MG63 (cell line): ENCODE measurements around the gene CGNL1. TPM values are rescaled to one million over a fixed set of nuclear protein-coding genes. Genes with fewer than 3 reads are reported as not detected.

Source experiments
- DNase-seq: peaks from one replicate; pipeline ENCODE4 v3.0.0-alpha.2; 2020
- H3K27me3 ChIP-seq: fragments of 250-450 bp; sonication (Bioruptor Pico); 2 replicates; pipeline ENCODE4 v1.5.1; 2020; ENCODE audit warnings: mild to moderate bottlenecking, moderate library complexity
- H3K36me3 ChIP-seq: fragments of 250-450 bp; sonication (Bioruptor Pico); 2 replicates; pipeline ENCODE4 v1.5.1; 2020; ENCODE audit warnings: mild to moderate bottlenecking, moderate library complexity
- H3K4me3 ChIP-seq: fragments of 250-450 bp; sonication (Bioruptor Pico); 2 replicates; pipeline ENCODE4 v1.5.1; 2020; ENCODE audit warnings: mild to moderate bottlenecking, moderate library complexity
- H3K9me3 ChIP-seq: fragments of 250-450 bp; sonication (Bioruptor Pico); 2 replicates; pipeline ENCODE4 v1.5.1; 2020; ENCODE audit warnings: mild to moderate bottlenecking, moderate library complexity
- total RNA-seq: library from RNA; depleted of rRNA; stranded (reverse); fragments of >200 nt; shearing (Covaris generic); gene quantifications from 2 replicates; pipeline ENCODE4 v1.2.3, GENCODE V29; 2014; ENCODE audit warnings: low replicate concordance

CGNL1 gene
- total RNA-seq, 1 experiment from 2014 or later = 0.03 TPM

DNA sequence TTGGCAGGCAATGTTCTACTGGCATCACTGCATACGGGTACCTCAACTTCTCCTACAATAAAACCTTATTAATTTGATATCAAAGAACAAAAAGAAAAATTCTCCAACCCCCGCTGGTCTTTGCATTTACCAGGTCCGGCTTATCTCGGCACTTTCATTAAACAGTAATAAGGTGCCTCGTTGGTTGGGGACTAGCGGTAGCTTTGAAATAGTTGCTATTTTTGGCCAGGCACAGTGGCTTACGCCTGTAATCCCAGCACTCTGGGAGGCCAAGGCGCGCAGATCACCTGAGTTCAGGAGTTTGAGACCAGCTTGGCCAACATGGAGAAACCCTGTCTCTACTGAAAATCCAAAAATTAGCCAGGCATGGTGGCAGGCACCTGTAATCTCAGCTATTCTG lies 32.0 kb upstream of the CGNL1 start:
- Histone ChIP-seq H3K4me3 (no peak overlapping the region), H3K9me3 (no peaks in the 10 kb centered on the region), H3K36me3 (no peaks in the 10 kb centered on the region), H3K27me3 (no peaks in the 10 kb centered on the region)
- DNase-seq = no peak

DNA sequence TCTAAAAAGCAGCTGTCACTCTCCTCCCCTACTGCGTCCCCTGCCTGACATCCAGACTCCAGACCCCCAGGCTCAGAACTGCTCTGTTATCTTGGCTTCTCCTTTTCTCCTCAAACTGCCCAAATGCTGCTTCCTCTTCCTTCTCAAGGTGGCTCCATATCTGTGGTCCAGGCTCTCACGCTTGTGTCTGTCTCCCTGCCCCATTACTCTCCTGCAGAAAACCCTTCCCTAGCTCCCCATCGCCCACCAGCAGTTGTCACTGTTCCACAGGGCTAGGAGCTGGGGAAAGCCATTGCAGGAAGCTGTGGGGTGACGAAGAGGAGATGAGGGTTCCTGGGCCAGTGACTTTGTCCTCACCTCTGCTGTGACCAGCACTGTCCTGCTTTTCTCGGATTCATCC lies 30.7 kb upstream of the CGNL1 start:
- no peaks in the 10 kb centered on the region for H3K27me3 ChIP-seq
- no peak for DNase-seq

DNA sequence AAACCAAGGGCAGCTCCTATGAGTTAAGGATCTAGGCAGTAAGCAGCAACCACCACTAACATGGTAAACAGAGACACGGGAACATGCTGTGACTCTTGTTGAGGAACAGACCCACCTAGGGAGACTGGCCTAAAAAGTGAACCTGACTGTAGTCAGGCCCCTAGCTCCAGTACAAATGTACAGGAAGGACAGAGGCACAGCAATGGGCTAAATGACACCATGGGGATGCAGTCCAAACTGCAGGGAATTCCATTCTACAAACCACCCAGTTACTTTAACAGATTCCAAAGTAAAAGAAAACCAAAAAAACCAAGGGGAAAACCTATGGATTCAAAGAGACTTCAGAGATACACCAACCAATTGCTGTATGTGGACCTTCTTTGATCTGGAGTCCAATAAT lies 28.2 kb upstream of the CGNL1 start:
- Histone ChIP-seq H3K27me3 (no peaks in the 10 kb centered on the region), H3K9me3 (no peaks in the 10 kb centered on the region), H3K4me3 (no peak overlapping the region), H3K36me3 (no peaks in the 10 kb centered on the region)
- DNase-seq = no peak

More for the DNA sequence above, 30.7 kb upstream of the CGNL1 start:
- no peaks in the 10 kb centered on the region for H3K9me3 ChIP-seq
- H3K36me3 ChIP-seq = no peaks in the 10 kb centered on the region
- no peak overlapping the region for H3K4me3 ChIP-seq

DNA sequence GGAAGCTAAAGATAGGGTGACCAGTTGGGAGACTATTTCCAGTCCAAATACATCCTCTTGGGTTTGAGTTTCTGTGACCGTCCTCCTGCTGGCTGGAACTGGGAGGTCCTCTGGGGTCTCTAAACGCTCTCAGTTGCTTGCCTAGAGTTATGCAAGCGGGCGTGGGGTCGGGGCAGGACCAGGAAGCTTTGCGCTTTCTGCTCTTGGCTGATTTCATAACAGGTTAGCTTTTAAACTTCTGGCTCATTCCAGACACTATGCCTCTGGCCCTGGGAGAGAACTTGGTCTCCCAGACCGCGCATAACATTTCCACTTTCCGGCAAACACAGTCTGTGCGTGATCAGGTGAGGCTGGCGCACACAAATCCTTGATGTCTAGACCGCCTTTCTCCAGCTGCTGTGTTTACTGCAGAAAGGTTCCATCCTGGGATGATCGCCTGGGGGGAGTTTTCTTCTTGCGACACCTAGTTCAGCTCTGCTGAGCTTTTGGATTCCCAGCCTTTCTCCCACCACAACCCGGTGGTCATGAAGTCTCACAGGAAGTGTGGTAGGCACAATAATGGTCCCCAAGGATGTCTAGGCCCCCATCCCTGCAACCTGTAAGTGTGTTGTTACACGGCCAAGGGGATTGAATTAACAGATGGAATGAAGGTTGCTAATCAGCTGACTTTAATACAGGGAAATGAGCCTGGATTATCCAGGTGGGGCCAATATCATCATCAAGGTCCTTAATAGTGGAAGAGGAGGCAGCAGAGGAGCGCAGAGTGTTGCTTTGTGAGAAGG lies 23.6 kb upstream of the CGNL1 start:
- H3K9me3 ChIP-seq = no peaks in the 10 kb centered on the region
- DNase-seq = no peak
- H3K36me3 ChIP-seq = no peaks in the 10 kb centered on the region
- no peaks in the 10 kb centered on the region for H3K27me3 ChIP-seq
- no peak overlapping the region for H3K4me3 ChIP-seq

DNA sequence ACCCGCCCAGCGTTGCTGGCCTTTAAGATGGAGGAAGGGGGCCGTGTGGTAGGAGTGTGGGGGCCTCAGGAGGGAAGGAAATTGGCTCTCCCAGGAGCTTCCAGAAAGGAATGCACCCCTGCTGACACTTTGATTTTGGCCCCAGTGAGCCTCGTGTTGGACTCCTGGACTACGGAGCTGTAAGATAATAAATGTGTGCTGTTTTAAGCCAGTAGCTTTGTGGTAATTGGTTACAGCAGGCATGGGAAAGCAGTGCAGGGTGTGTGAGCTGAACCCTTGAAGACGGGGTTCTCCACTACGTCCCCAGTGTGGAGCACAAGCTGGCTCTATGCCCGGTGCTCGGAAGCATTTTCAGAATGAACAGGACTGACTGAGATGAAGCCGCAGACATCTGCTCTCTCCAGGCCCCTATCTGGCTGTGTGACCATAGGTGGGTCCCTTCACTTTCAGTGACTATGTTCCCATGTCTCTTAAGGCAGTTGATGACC lies 22.9 kb upstream of the CGNL1 start:
- no peaks in the 10 kb centered on the region for H3K27me3 ChIP-seq
- no peak for DNase-seq
- H3K4me3 ChIP-seq = no peak overlapping the region
- no peaks in the 10 kb centered on the region for H3K36me3 ChIP-seq
- no peaks in the 10 kb centered on the region for H3K9me3 ChIP-seq

DNA sequence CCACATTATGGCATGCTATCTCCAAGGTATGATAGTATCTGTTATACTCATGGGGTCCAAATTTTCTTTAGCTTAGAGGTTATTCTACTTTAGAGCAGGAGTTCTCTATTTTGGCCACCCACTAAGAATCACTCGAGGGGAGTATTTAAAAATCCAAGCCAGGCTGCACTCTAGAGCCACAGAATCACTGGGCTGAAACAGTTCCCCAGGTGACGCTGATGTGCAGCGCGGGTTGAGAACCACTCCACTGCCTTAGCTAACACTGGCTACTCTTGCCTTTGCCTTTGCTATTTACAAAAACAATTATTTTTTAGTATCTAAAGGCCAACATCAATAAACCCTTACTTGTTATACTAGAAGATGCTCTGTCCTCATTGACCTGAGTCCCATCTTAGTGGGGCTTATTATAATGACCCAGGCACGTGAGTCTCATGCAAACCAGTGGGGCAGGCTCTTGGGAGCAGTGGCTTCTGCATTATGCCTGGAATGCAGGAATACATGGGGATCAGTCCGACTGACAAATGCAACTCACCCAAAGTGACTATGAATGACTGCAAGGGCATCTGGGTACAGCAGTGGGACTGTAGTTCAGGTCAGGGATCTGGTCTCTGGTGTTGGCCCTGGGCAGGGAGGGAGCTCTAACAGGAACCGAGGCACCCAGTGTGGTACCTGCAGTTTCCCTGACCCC lies 21.7 kb upstream of the CGNL1 start:
- Histone ChIP-seq H3K27me3 (no peaks in the 10 kb centered on the region), H3K9me3 (no peaks in the 10 kb centered on the region), H3K36me3 (no peaks in the 10 kb centered on the region), H3K4me3 (no peak overlapping the region)
- no peak for DNase-seq

DNA sequence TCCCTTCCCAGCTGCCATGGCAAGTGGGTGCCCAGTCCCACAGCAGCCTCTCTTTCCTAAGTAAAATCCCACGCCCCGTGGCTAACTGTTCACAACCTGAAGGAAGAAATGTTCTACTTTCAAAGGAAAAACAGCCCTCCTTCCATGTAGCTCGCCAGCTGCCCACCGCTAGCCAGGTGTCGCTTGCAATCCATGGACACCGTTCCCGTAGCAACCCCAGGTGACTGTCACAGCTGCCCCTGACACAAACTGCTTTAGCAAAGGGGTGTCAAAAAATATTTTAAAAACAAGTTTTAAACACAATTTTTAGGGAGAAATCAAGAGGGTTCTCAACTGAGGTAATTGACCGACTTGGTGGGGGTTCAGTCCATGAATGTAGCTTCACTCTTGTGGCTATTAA lies 21.0 kb upstream of the CGNL1 start:
- Histone ChIP-seq H3K4me3 (no peak overlapping the region), H3K9me3 (no peaks in the 10 kb centered on the region), H3K27me3 (no peaks in the 10 kb centered on the region), H3K36me3 (no peaks in the 10 kb centered on the region)
- DNase-seq = no peak

DNA sequence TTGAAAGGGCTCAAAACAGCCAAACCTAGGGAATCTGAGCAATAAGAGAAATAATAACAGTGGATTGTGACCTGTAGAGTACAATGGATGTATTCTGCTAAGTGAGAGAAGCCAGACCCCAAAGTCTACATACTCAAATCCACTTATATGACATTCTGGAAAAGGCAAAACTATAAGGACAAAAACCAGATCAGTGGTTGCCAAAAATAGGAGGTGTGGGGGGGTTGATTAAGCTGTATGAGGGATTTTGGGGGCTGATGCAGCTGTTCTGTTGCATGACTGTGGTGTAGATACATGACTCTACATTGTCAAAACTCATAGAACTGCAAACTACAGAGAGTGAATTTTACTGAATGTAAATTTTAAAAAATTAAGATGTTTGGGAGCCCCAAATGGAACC lies 20.1 kb upstream of the CGNL1 start:
- 0 out of 2 replicates have a peak, but pooled peaks cover 3% of the 10 kb centered on the region for H3K9me3 ChIP-seq
- H3K4me3 ChIP-seq = no peak overlapping the region
- no peaks in the 10 kb centered on the region for H3K36me3 ChIP-seq
- H3K27me3 ChIP-seq = no peaks in the 10 kb centered on the region
- DNase-seq = no peak

DNA sequence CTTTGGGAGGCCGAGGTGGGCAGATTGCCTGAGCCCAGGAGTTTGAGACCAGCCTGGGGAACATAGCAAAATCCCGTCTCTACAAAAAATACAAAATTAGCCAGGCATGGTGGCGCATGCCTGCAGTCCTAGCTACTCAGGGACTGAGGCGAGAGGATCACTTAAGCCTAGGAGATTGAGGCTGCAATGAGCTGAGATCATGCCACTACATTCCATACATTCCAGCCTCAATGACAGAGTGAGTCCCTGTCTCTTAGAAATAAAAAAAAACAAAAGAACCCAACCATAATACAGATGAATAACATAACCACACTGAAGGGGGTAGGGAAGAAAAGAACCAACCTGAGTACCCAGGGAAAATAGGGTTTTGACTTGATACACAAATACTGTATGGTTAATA lies 19.7 kb upstream of the CGNL1 start:
- Histone ChIP-seq H3K4me3 (no peak overlapping the region), H3K36me3 (no peaks in the 10 kb centered on the region), H3K27me3 (no peaks in the 10 kb centered on the region), H3K9me3 (0 out of 2 replicates have a peak, but pooled peaks cover 3% of the 10 kb centered on the region)
- peak; percentile 14 for DNase-seq

DNA sequence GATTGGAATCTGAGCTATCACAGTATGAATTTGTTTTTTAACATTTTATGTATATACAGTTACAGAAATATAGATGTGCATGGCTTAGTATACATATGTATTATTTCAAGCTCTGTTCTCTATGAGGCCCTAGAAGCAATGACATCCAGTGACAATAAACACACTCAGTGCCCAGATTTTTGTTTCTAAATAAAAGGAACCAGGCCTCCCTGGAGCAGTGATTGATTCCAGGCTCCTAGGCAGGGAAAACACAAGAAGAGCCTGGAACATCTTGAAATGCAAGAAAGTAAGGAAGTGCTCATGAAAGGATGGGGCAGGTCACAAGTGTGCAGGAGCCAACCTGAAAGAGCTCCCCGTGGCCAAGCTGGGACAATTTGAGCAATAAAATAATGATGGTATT lies 18.5 kb upstream of the CGNL1 start:
- no peak for DNase-seq
- Histone ChIP-seq H3K36me3 (no peaks in the 10 kb centered on the region), H3K4me3 (no peak overlapping the region), H3K27me3 (no peaks in the 10 kb centered on the region), H3K9me3 (0 out of 2 replicates have a peak, but pooled peaks cover 3% of the 10 kb centered on the region)

DNA sequence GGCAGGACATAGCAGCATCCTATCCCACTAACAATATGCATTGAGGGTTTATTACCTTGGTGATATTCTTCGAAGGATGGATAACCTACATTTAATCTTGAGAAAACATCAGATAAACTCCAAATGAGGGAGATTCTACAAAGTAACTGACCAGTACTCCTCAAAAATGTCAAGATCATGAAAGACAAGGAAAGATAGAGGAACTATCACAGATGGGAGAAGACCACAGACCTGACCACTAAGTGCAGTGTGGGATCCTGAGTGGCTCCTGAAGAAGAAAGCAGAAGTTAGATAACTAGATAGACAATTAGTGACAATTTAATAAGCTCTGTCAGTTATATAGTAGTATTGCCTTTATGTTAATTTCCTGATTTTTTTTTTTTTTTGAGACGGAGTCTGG lies 17.7 kb upstream of the CGNL1 start:
- no peak for DNase-seq
- Histone ChIP-seq H3K36me3 (no peaks in the 10 kb centered on the region), H3K27me3 (no peaks in the 10 kb centered on the region), H3K9me3 (0 out of 2 replicates have a peak, but pooled peaks cover 3% of the 10 kb centered on the region), H3K4me3 (no peak overlapping the region)

DNA sequence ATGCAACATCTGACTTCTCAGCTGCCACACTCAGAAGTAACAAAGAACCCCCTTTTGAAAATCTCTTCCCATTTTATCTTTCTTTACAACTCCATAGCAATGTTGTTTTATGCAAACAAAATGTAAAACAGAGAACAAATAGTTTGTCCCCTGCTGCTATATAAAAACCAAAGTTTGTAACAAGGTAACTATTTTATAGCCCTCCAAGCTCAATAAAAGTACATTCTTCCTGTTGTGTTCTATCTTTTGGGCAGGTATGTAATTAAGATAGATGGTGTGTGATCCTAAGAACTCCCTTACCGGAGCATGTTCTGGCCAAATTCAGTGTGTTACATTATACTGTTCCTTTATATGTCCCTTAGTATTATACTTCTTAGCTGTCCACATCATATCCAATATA lies 12.6 kb upstream of the CGNL1 start:
- Histone ChIP-seq H3K27me3 (no peaks in the 10 kb centered on the region), H3K36me3 (no peaks in the 10 kb centered on the region), H3K4me3 (no peak overlapping the region), H3K9me3 (0 out of 2 replicates have a peak, but pooled peaks cover 3% of the 10 kb centered on the region)
- DNase-seq = no peak

DNA sequence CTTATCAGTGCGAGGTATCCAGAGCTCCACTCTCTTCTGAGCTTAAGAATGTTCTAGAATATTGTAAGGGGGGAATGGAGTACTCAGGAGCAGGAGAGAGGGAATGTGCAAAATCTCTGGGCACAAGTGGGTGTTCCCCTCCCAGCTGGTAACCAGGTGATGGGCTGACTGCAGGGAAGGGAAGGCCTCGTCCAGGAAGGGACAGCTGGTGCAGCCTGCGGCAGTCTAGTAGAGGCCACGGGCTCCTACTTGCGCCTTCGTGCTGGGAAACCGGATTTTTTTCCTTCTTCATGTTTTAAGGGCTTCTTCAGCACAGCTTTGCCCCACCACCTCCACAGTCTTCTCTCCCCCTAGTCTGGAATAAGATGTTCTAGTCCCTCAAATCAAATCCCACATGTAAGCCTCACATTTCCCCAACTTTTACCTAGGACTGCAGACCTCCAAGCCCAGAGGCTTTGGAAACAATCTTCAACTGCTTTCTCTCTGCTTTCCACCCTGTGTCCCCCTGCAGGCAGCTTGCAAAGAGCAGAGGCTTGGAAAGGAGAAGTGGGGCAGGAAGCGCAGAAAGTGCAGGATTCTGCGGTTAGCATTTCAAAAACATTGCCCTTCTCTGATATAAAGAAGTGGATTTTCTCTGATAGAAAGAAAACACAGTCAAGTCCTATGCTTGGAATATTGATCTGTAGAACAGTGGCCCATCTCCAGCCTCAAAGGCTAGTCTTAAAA lies 11.9 kb upstream of the CGNL1 start:
- no peak for DNase-seq
- H3K36me3 ChIP-seq = no peaks in the 10 kb centered on the region
- H3K9me3 ChIP-seq = 0 out of 2 replicates have a peak, but pooled peaks cover 3% of the 10 kb centered on the region
- H3K4me3 ChIP-seq = no peak overlapping the region
- no peaks in the 10 kb centered on the region for H3K27me3 ChIP-seq

DNA sequence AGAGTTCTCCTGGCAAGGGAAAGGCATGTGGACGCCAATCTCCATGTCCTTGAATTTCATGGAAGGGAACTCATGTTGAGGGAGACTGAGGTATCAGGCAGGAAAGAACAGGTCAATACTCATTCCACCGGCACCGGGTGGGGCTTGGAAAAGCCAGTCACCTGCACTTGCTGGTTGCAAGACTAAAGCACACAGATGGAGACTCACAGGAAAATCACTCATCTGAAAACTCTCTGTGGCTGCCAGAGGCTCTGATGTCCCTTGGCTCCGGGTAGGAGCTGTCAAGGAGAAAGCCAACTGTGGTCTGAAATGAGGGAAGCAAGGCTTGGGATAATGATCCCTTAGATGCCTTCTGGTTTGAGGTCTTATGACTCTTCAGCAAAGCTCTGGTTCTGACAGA lies 8.7 kb upstream of the CGNL1 start:
- no peak for DNase-seq

DNA sequence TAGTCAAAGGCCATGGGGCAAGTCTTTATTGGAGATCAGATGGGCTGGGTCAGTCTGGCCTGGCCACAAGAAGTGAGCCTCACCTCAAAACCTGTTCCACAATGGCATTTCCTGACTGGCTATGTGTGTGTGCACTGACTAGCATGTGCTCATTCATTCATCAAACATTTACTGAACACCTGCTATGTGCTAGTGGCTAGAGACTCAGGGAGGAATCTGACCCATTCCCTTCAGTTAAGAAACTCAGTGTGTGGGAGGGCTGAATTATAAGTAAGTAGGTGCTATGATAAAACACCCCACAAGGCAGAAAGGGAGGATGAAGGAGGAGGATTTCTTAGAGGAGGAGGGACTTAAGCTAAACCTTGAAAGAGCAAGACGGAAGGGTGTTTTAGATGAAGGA lies 5.4 kb upstream of the CGNL1 start:
- Histone ChIP-seq H3K36me3 (no peaks in the 10 kb centered on the region), H3K9me3 (no peaks in the 10 kb centered on the region), H3K4me3 (no peak overlapping the region), H3K27me3 (peaks cover 6% of the 10 kb centered on the region)
- DNase-seq = no peak

More for the DNA sequence above, 8.7 kb upstream of the CGNL1 start:
- no peaks in the 10 kb centered on the region for H3K27me3 ChIP-seq
- no peak overlapping the region for H3K4me3 ChIP-seq
- H3K9me3 ChIP-seq = no peaks in the 10 kb centered on the region
- no peaks in the 10 kb centered on the region for H3K36me3 ChIP-seq

DNA sequence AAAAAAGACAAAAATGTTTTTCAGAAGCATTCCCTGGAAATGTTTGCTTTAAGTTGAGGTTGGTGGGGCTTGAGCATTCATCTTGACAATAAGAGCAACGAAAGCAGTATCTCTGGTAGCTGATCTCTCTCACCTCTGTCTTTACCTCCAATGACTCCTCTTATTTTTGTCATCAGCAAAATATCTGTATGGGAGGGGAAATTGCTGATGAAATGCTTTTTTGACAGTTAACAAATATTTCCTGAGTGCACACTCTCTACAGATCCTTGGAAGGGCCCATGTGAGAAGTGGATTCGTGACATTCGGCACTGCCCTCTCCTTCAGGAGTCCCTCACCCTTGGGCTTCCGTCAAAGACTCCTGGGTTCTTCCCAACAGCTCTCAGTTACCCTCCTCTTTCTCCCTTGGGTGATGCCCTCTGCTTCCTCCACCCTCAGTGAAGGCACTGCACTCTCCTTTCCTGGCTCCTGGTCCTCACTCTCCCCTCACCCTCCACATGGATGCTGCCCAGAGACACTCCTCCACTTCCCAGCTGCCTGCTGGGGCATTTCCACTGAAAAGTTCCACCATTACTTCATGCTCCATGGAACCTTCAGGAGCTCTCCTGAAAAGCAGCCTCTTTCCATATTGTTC lies 2.9 kb upstream of the CGNL1 start:
- Histone ChIP-seq H3K4me3 (no peak overlapping the region), H3K27me3 (peaks cover 18% of the 10 kb centered on the region), H3K9me3 (no peaks in the 10 kb centered on the region), H3K36me3 (no peaks in the 10 kb centered on the region)
- DNase-seq = no peak

DNA sequence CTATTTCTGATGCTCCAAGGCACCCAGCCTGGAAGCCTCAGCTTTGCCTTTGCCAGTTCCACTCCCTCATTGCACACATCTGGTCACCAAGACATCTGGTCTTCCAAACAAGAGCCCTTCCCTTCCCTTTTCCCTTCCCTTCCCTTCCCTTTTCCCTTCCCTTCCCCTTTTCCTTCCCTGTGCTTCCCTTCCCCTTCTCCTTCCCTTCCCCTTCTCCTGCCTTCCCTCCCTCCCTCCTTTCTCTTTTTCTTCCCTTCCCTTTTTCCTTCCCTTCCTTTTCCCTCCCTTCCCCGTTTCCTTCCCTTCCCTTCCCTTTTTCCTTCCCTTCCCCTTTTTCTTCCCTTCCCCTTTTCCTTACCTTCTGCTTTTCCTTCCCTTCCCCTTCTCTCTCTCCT lies 2.4 kb upstream of the CGNL1 start:
- Histone ChIP-seq H3K27me3 (peaks cover 18% of the 10 kb centered on the region), H3K36me3 (no peaks in the 10 kb centered on the region), H3K4me3 (no peak overlapping the region), H3K9me3 (no peaks in the 10 kb centered on the region)
- no peak for DNase-seq
